ENCODE results near the gene ARHGAP26.
A peak's percentile ranks its signal among the peaks of the same experiment; 100 is the strongest.

ARHGAP26 gene

DNA sequence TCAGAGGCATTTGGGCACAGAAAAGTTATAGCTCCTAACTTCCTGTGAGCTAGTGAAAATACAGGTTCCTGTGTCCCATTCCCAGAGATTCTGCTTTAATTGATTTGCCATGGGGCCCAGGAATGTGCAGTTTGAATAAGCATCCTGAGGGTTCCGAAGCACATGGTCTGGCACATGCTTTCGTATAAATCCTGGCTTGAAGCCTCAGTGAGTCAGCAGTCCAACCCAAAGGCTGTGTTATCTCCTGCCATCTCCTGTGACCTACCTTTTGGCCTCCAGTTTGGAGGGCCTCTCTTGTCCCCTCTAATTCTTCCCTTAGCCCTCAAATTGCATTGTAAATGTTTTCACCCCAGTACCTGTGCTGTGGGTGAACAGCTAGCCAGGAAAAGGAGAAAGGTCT lies 449.5 kb downstream of the ARHGAP26 start:
- Histone ChIP-seq H3K27me3 (ENCODE audit: control insufficient read depth in 1 of 2, insufficient read depth in 1 of 2, low read length in 2 of 2) (no peaks in the 10 kb centered on the region), H2BK5ac (ENCODE audit: low read depth, low read length, poor library complexity, severe bottlenecking) (no peak overlapping the region), H4K8ac (ENCODE audit: low read length) (peak overlapping the region; percentile 5), H2AK5ac (ENCODE audit: low read length, severe bottlenecking) (no peak overlapping the region), H2BK12ac (ENCODE audit: low read length in 2 of 2) (peak overlapping the region in 1 of 2 experiments; percentile 84), H3K4me2 (ENCODE audit: low read length, poor library complexity, severe bottlenecking) (no peak overlapping the region), H3K9ac (ENCODE audit: low read length) (no peak overlapping the region), H3K27ac (ENCODE audit: low read length, poor library complexity, severe bottlenecking) (no peak overlapping the region), H2BK15ac (ENCODE audit: low read depth, poor library complexity, severe bottlenecking) (peak overlapping the region; percentile 26), H2BK120ac (ENCODE audit: low read depth, low read length) (no peak overlapping the region), H3K4ac (ENCODE audit: low read depth in 1 of 2, low read length in 2 of 2) (no peak overlapping the region), H3K36me3 (ENCODE audit: control insufficient read depth in 1 of 2, insufficient read depth in 2 of 2, low read depth in 1 of 2, low read length in 2 of 2) (peaks cover 0 to 5% of the 10 kb centered on the region in 2 experiments), H2AFZ (ENCODE audit: low read depth, low read length) (no peak overlapping the region), H3K9me3 (ENCODE audit: control insufficient read depth, low read length) (no peaks in the 10 kb centered on the region), H3K23ac (ENCODE audit: low read length in 2 of 2) (no peak overlapping the region), H3K79me1 (replicated peaks; ENCODE audit: low read length, poor library complexity, severe bottlenecking) (no peaks in the 10 kb centered on the region), H3K4me3 (ENCODE audit: insufficient read depth in 1 of 2, low read depth in 1 of 2, low read length in 2 of 2) (no peak overlapping the region), H3K18ac (ENCODE audit: low read depth in 1 of 2, low read length in 2 of 2) (no peak overlapping the region), H3K14ac (ENCODE audit: low read length in 2 of 2) (no peak overlapping the region), H4K91ac (ENCODE audit: low read length) (no peak overlapping the region), H3K4me1 (ENCODE audit: control insufficient read depth, insufficient read depth, low read depth, low read length) (peaks cover 11% of the 10 kb centered on the region)
- WGBS: 45% methylated on average over 2 of the region's 2 CpGs
- DNase-seq: no peak

DNA sequence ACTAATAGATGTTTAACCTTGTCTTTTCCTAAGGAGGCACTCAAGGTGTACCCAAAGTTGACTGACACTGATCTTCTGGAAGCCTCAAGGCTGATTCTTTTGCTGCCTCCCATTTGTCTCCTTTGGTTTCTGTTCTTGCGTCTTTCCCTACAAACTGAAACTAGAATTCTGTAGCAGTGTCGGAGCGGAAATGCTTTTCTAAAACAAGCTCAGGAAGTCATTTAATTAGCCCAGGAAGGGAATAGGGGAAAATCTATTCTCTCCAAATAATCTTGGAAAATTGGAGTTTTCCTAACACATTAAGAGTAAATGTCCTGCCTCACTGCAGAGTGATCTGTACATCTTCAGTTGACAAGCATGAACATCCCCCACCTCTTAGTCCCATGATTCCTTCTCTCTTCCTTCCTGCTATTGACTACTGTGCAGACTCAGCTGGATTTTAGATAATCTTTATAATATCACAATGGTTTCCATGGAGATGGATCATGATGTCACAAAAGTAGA lies 450.6 kb downstream of the ARHGAP26 start:
- Histone ChIP-seq H3K4me3 (ENCODE audit: insufficient read depth in 1 of 2, low read depth in 1 of 2, low read length in 2 of 2) (no peak overlapping the region), H2AFZ (ENCODE audit: low read depth, low read length) (no peak overlapping the region), H3K9me3 (ENCODE audit: control insufficient read depth, low read length) (no peaks in the 10 kb centered on the region), H3K27me3 (ENCODE audit: control insufficient read depth in 1 of 2, insufficient read depth in 1 of 2, low read length in 2 of 2) (no peaks in the 10 kb centered on the region), H3K27ac (ENCODE audit: low read length, poor library complexity, severe bottlenecking) (no peak overlapping the region), H3K4ac (ENCODE audit: low read depth in 1 of 2, low read length in 2 of 2) (no peak overlapping the region), H2BK5ac (ENCODE audit: low read depth, low read length, poor library complexity, severe bottlenecking) (no peak overlapping the region), H3K4me2 (ENCODE audit: low read length, poor library complexity, severe bottlenecking) (no peak overlapping the region), H4K91ac (ENCODE audit: low read length) (no peak overlapping the region), H2BK15ac (ENCODE audit: low read depth, poor library complexity, severe bottlenecking) (no peak overlapping the region), H3K18ac (ENCODE audit: low read depth in 1 of 2, low read length in 2 of 2) (no peak overlapping the region), H3K23ac (ENCODE audit: low read length in 2 of 2) (no peak overlapping the region), H3K36me3 (ENCODE audit: control insufficient read depth in 1 of 2, insufficient read depth in 2 of 2, low read depth in 1 of 2, low read length in 2 of 2) (peaks cover 0 to 5% of the 10 kb centered on the region in 2 experiments), H3K4me1 (ENCODE audit: control insufficient read depth, insufficient read depth, low read depth, low read length) (peaks cover 9% of the 10 kb centered on the region), H2AK5ac (ENCODE audit: low read length, severe bottlenecking) (no peak overlapping the region), H4K8ac (ENCODE audit: low read length) (no peak overlapping the region), H2BK120ac (ENCODE audit: low read depth, low read length) (peak overlapping the region; percentile 45), H2BK12ac (ENCODE audit: low read length in 2 of 2) (no peak overlapping the region), H3K14ac (ENCODE audit: low read length in 2 of 2) (no peak overlapping the region), H3K79me1 (replicated peaks; ENCODE audit: low read length, poor library complexity, severe bottlenecking) (no peaks in the 10 kb centered on the region), H3K9ac (ENCODE audit: low read length) (no peak overlapping the region)
- WGBS: 50% methylated on average over 1 of the region's 3 CpGs
- DNase-seq: peak; percentile 79

DNA sequence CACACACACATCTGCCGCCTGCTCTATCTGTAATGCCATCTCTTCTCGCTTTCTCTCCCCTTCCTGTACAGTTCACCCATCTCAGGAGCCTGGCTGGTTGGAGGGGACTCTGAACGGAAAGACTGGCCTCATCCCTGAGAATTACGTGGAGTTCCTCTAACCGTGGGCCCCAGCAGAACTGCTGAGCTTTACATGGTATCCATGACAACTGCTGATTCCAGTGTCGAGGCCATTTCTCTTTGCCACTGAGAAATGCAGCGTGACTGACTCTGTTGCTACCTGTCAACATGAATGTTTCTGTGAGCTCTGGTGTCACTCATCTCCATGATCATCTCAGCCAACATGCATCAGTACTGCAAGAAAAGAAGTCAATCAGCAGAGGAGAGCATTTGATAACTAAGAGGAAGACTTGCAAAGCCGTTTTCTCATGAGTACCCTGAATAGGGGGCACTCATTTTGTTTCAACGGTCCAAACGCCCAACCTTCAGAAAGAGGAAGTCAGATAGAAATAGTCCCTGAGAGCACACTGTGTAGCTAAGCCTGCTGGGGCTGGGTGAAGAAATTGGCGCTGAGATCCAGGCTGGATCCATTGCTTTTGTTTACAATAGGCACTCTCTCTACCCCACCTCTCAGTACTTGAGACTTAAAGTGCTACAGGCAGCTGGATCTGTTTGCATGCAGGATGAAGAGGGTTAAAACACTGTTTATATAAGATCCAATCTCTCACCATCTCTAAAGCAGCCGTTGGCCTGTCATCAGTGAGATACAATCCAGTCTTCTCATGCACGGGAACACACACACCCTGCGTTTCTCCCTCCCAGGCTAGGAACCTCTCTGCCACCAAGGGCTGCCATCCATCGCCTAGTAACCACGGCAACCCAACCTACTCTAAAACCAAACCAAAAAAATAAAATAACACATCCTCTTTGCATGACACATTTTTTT lies 452.4 kb downstream of the ARHGAP26 start:
- no peak overlapping the region for H3K27ac ChIP-seq (ENCODE audit: low read length, poor library complexity, severe bottlenecking)
- H2BK120ac ChIP-seq (ENCODE audit: low read depth, low read length): no peak overlapping the region
- peak overlapping the region; percentile 63 for H2BK15ac ChIP-seq (ENCODE audit: low read depth, poor library complexity, severe bottlenecking)
- no peaks in the 10 kb centered on the region for H3K79me1 ChIP-seq (replicated peaks; ENCODE audit: low read length, poor library complexity, severe bottlenecking)
- DNase-seq: peak; percentile 97
- H3K18ac ChIP-seq (ENCODE audit: low read depth in 1 of 2, low read length in 2 of 2): peak overlapping the region; percentile 3 to 86
- peak overlapping the region; percentile 50 to 94 for H2BK12ac ChIP-seq (ENCODE audit: low read length in 2 of 2)
- no peak overlapping the region for H2BK5ac ChIP-seq (ENCODE audit: low read depth, low read length, poor library complexity, severe bottlenecking)
- H3K36me3 ChIP-seq (ENCODE audit: control insufficient read depth in 1 of 2, insufficient read depth in 2 of 2, low read depth in 1 of 2, low read length in 2 of 2): no peaks in the 10 kb centered on the region
- H3K4me1 ChIP-seq (ENCODE audit: control insufficient read depth, insufficient read depth, low read depth, low read length): peaks cover 7% of the 10 kb centered on the region
- no peak overlapping the region for H3K4me2 ChIP-seq (ENCODE audit: low read length, poor library complexity, severe bottlenecking)
- H3K4ac ChIP-seq (ENCODE audit: low read depth in 1 of 2, low read length in 2 of 2): peak overlapping the region in 1 of 2 experiments; percentile 77
- H2AK5ac ChIP-seq (ENCODE audit: low read length, severe bottlenecking): no peak overlapping the region
- peak overlapping the region; percentile 66 for H4K8ac ChIP-seq (ENCODE audit: low read length)
- H3K27me3 ChIP-seq (ENCODE audit: control insufficient read depth in 1 of 2, insufficient read depth in 1 of 2, low read length in 2 of 2): no peaks in the 10 kb centered on the region
- H3K23ac ChIP-seq (ENCODE audit: low read length in 2 of 2): no peak overlapping the region
- H3K4me3 ChIP-seq (ENCODE audit: insufficient read depth in 1 of 2, low read depth in 1 of 2, low read length in 2 of 2): no peak overlapping the region
- no peaks in the 10 kb centered on the region for H3K9me3 ChIP-seq (ENCODE audit: control insufficient read depth, low read length)
- WGBS: 12% methylated on average over 16 of the region's 16 CpGs
- peak overlapping the region; percentile 55 for H4K91ac ChIP-seq (ENCODE audit: low read length)
- H2AFZ ChIP-seq (ENCODE audit: low read depth, low read length): no peak overlapping the region
- no peak overlapping the region for H3K14ac ChIP-seq (ENCODE audit: low read length in 2 of 2)
- no peak overlapping the region for H3K9ac ChIP-seq (ENCODE audit: low read length)

DNA sequence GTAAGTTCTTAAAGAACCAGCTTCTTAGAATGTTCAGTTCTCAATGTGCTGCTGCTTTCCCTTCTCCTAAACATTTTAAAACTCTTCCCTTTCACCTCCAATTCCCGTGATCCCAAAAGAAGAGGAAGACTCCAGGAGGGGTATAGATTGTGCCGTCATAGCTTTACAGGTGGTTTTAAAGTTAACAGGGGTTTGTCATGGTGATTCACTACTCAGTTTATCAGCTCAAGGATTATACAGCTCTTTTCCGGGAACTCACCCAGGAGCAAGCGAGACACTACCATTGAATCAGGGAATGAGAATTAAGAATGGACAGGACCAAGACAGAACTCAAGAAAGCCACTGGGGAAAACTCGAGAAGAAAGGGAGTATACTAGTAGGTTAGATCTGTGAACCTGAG lies 454.5 kb downstream of the ARHGAP26 start:
- no peaks in the 10 kb centered on the region for H3K36me3 ChIP-seq (ENCODE audit: control insufficient read depth in 1 of 2, insufficient read depth in 2 of 2, low read depth in 1 of 2, low read length in 2 of 2)
- H2BK12ac ChIP-seq (ENCODE audit: low read length in 2 of 2): no peak overlapping the region
- H3K18ac ChIP-seq (ENCODE audit: low read depth in 1 of 2, low read length in 2 of 2): no peak overlapping the region
- H2BK15ac ChIP-seq (ENCODE audit: low read depth, poor library complexity, severe bottlenecking): no peak overlapping the region
- no peak overlapping the region for H3K27ac ChIP-seq (ENCODE audit: low read length, poor library complexity, severe bottlenecking)
- no peak overlapping the region for H2BK120ac ChIP-seq (ENCODE audit: low read depth, low read length)
- no peak overlapping the region for H3K4me2 ChIP-seq (ENCODE audit: low read length, poor library complexity, severe bottlenecking)
- H3K79me1 ChIP-seq (replicated peaks; ENCODE audit: low read length, poor library complexity, severe bottlenecking): no peaks in the 10 kb centered on the region
- H3K14ac ChIP-seq (ENCODE audit: low read length in 2 of 2): no peak overlapping the region
- no peak overlapping the region for H3K4ac ChIP-seq (ENCODE audit: low read depth in 1 of 2, low read length in 2 of 2)
- DNase-seq: no peak
- no peaks in the 10 kb centered on the region for H3K9me3 ChIP-seq (ENCODE audit: control insufficient read depth, low read length)
- H4K91ac ChIP-seq (ENCODE audit: low read length): no peak overlapping the region
- H3K23ac ChIP-seq (ENCODE audit: low read length in 2 of 2): no peak overlapping the region
- H4K8ac ChIP-seq (ENCODE audit: low read length): no peak overlapping the region
- H3K9ac ChIP-seq (ENCODE audit: low read length): no peak overlapping the region
- H2AK5ac ChIP-seq (ENCODE audit: low read length, severe bottlenecking): no peak overlapping the region
- no peaks in the 10 kb centered on the region for H3K27me3 ChIP-seq (ENCODE audit: control insufficient read depth in 1 of 2, insufficient read depth in 1 of 2, low read length in 2 of 2)
- no peak overlapping the region for H2BK5ac ChIP-seq (ENCODE audit: low read depth, low read length, poor library complexity, severe bottlenecking)
- no peaks in the 10 kb centered on the region for H3K4me1 ChIP-seq (ENCODE audit: control insufficient read depth, insufficient read depth, low read depth, low read length)
- 84% methylated on average over 5 of the region's 5 CpGs for WGBS
- H2AFZ ChIP-seq (ENCODE audit: low read depth, low read length): no peak overlapping the region
- no peak overlapping the region for H3K4me3 ChIP-seq (ENCODE audit: insufficient read depth in 1 of 2, low read depth in 1 of 2, low read length in 2 of 2)
